Stimulated activated CD8-positive, alpha-beta memory T cell treated with anti-CD3 and anti-CD28 coated beads, Interleukin-2, amount 100 ng/mL, for 48 hours (primary cell): ENCODE data around the gene SLC6A13.
"Not testable (repeated sequence)": the region's sequence is repeated elsewhere in the genome, so short reads cannot be mapped to it uniquely, and the experiment has no call there.

Source experiments
- DNase-seq, 2 donors: peaks; one replicate each; pipeline ENCODE4 v3.0.0-alpha.2; 2020; ENCODE audit warnings: low read depth in 2 of 2

Gene SLC6A13

DNA sequence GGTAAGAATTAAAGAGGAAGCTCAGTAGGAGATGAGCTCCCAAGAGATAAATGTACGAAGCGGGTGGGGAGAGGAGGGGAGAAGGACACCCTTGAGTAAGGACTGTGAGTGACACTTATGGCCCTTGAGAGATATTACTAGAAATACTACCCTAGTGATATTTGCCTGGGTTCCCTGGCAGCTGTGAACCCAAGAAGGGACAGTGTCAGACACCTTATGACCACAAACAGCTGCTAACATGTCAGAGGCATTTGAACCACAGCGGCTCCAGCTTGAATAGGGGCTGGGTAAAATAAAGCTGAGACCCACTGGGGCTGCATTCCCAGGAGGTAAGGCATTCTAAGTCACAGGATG lies 29.0 kb downstream of the SLC6A13 start:
- DNase-seq: no peak

DNA sequence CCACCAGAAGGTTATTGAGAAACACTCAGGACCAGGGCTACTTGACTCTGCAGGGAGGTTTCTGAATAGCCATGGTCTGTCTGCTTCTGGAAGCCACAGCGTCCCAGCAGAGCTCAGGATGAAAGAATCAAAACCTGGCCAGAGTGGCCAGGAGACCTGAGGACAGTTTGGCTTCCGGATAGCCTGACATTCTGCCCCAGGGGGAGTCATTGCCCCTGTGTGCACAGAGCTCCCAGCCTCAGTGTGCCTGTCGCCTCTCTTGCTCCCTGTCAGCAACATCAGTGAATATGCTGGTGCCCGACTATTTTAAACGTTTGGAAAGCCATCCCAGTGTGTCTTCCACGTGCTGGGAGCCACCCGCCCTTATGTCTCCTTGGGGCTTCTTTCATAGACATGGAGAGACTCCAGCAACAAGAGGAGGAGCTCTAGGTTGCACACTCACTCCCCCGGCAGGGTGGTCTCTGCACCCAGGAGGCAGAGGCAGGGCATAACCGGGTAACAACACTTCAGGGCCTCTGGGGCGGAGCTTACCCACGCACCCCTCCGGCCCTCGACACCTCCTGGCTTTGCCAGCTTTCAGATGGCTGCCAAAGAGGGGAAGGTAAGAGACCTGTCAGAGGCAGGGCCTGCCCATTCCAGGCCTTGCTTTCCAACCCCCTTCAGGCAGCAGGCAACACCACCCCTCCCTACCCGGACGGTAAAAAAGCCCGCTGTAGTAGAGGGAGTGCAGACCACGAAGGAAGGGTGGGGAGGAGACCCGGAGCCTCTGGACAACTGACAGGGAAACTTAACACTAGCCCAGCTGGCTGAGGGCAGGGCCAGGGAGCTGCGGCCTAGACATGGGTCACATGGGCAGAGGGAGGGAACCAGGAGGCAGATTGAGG lies 29.7 kb downstream of the SLC6A13 start:
- no peak for DNase-seq

DNA sequence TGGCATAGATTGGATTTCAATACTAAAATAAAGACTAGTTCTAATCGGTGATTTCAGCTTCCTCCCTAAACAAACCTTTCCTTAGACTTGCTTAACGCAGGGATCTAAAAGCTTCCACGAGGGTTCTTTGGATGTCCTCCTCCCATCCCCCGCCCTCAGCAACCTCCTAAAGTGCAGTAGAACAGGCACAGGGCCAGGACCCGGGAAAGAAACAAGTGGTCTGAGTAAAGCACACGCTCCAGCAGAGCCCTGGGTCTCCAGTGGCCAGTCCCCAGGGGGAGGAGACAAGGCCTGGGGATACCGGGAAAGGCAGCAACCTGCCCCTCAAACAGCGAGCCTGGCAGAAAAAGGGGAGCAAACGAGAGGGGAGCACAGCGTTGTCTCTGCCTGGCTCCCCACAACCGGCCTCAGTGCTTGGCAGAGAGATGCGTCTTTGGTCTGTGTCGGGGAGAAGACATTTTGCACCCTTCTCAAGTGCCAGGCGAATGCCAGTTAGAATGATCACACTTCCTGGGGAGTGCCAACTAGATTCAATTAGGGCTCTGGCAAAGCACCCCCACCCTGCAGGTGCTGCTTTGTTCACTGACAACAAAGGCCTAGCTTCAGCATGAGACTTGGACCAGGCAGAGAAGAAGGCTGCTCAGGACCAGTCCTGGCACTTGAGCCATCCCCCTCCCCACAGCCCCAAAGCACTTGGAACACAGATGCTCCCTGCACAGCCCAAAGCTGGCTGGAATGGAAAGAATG lies 31.5 kb downstream of the SLC6A13 start:
- DNase-seq: no peak

DNA sequence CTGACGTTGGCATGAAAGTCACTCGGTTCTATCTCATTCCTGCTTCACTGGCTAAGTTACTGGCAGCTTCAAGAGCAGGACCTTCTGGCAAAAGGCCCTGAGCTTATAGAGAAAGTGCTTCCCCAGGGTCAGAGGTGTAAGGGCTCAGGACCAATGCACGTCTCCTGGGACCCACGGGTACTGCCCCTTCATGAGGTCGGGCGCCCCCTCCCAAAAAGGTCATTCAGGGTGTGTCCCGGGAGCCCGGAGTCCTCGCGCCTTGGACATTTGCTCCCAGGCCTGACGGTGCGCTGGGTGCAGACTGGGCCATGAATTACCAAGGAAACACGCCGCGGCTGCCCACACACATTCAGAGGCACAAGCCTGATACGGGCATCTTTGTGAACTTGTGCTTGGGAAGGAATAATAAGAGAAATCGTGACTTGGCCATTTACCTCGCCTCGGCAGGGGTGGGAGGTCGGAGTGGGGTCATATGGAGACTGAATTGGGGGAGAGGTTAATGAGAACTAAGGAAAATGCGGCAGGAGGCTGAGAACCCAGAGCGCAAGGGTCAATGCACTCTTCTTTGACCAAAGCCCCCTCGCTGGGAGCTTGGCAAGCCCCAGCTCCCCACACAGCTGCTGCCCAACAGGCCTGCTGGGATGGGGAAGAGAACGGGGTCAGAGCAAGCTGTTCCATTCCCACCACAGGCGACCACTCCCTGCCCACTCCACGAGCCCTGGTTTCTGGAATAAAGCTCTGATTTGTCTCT lies 33.0 kb downstream of the SLC6A13 start:
- DNase-seq: no peak

DNA sequence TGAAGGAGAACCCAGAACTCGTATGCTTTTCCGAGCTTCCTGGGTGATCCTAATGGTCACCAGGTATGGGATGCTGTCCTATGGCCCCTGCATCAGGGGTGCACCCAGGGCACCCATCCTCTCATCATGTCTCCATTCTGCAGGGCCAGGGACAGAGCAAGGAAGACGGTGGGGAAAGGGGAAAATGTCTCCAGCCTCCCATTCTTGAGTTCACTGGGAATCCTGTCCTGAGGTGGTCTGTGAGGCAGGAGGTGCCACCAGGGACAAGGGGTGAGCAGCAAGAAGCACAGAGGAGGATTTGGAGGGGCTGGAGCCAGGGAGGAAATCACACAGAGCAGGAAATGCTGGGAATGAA lies 33.8 kb downstream of the SLC6A13 start:
- no peak for DNase-seq

- DNase-seq: no peak
Observed at GRCh38 chr12:227923-228845, 34.5 kb downstream of the SLC6A13 start.

- DNase-seq: no peak
Observed at GRCh38 chr12:227286-227915, 35.2 kb downstream of the SLC6A13 start.

DNA sequence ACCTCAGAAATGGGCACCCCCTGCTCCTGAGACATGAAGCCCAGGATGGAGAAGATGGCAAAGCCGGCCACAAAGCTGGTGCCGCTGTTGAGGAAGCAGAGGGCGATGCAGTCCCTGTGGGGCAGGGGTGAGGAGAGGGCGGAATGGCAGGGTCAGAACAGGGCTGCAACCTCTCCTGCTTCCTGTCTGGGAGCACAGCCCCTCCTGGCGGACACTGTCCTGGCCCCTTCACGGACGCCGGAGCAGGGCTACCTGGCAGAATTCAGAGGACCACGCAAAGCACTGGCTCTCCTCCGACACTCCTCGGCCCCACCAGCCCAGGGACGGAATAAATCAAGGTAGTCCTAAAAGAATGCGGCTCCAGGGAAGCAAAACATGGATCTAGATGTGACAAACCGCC lies 36.2 kb downstream of the SLC6A13 start:
- DNase-seq: no peak

GRCh38 chr12:225012-225411 lies 37.6 kb downstream of the SLC6A13 start:
- DNase-seq: no peak

DNA sequence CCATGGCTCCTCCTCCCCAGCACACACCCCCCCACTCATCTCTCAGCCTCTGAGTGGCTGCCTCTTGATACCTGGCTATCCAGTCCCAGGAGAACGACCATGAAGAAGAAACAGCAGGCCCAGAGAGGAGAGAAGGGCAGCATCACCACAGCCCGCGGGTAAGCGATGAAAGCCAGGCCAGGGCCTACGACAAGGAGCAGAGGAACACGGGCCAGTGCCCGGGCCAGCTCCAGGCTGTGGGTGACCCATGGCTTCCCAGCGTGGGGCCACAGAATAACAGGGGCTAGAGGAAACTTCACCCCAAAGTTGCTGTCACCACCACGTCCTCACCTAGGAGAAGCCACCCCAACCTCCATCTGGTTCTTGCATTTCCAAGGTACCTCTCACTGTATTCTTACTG lies 38.3 kb downstream of the SLC6A13 start:
- no peak for DNase-seq

DNA sequence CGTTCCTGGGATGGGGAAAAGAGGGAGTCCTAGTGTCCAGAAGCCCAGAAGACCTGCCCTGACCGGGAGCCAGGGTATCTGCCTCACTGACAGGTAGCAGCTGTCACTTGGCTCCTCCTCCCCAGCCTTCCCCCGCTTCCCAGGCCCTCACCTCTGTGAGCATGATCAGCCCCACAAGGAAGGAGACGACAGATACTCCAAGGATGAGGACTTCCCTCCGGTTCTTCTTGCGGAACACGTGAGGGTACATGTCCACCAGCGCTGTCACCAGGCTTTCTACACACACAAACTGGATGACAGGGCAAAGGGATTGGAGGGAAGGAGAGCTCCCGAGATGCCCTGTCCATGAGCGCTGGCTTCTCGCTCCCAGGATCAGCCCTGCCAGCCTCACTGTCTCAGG lies 38.8 kb downstream of the SLC6A13 start:
- DNase-seq: no peak

- no peak for DNase-seq
Observed at GRCh38 chr12:221736-222135, 40.9 kb downstream of the SLC6A13 start.

DNA sequence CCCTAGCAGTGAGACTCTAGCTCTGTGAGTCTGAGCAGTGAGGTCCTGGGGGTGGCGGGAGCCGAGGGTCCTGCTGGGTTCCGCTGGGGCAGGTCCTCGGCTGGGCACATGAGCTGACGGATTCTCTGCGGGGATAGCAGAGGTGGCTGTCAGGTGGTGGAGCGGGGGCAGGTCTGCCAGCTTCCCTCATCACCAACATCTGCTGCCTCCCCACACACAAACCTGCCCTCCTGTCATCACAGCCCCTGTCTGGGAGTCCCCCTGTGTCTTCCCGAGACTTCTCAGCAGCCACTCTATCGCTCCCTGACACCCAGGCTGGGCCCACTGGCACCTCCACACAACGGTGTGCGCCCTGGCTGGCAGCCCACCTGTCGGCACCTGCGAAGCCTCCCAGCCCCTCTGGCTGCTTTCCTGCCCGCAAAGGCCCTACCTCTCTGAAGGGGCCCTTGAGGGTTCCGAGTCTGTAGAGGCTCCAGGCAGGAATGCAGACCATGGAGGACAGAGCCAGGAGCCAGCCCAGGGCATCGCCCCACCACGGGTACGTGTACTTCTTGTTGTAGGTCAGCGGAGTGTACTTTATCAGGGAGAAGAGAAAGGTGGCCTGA lies 41.6 kb downstream of the SLC6A13 start:
- no peak for DNase-seq

DNA sequence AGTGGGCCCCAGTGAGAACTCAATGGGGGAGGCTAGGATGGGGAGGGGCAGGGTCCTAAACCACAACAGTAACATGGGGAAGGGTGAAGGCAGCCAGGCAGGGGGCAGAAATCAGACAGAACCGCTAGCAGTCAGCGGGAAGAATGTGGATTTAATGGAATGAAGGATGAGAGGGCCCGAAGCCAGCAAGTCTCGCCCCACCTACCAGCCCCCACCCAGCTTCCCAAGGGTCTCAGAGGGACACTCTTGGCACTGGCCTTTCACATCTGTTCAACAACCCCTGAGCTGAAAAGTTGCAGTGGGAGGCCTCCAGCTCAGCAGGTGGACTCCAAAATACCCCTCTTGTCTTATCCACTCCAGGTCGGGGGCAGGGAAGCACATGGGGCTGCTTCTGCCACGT lies 42.1 kb downstream of the SLC6A13 start:
- DNase-seq: no peak

DNA sequence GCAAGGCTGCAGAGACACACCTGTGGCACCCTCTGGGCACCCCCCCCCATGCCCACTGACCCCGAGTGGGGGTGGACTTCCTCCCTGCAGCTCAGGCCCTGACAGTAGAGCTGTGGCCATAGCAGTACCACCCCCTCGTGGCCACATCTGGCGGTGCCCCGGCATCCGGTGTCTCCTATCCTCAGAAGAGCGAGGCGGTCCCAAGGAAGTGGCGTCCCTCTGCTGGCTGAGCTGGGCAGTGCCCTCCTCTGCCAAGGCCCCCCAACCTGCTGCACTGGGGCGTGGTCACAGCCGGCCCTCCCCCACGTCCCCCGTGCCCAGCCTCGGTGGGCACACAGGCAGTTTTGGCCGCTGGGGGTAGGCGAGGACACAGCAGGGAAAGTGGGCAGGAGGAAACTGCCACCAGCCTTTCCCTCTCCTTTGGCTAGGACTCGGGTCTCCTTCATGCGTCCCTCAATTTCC lies 42.7 kb downstream of the SLC6A13 start:
- peak; percentile 57 to 71 for DNase-seq

GRCh38 chr12:218728-219590 lies 43.7 kb downstream of the SLC6A13 start:
- DNase-seq: no peak

DNA sequence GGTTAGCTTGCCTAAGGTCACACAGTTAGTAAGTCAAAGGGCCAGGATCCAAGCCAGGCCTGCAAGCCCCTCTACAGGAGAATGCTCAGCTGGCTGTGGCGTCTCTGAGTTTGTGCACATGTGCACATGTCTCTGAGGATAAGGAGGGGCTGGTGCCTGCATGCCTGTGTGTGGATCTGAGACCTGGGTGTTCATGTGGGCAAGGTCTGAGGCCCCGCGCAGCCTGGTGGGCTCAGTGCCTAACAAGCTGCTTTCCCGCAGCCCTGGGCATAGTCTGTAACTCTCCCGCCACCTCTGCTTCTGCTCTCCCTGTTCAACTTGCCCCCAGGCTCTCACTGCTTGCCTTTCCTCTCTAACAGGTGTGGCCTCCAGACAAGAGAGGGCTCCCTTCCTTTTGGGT lies 44.4 kb downstream of the SLC6A13 start:
- no peak for DNase-seq

GRCh38 chr12:217029-217428 lies 45.6 kb downstream of the SLC6A13 start:
- DNase-seq: not testable (repeated sequence)

DNA sequence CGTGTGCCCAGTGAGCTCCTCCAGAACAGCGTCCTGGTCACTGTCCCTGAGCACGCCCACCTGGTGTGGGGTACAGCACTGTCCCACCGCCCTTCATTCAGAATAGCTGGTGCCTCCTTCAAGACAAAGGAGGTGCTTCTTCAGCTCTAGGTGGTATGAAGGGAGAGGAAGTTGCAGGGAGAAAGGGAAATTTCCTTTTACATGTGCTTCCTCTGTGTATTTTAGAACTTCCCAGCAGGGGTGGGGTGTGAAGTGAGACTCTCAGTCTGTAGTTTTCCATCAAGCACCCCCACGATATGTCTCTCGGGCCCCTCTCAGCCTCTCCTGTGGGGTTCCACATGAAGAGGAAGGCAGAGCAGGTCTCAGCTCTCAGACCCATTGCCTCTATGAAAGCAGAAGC lies 47.5 kb downstream of the SLC6A13 start:
- no peak for DNase-seq
